Aorta (tissue), 5 donors: Measurements from ENCODE around the gene MSRB3. TPM values are rescaled to one million over a fixed set of nuclear protein-coding genes. Genes with fewer than 3 reads are reported as not detected.

Experiments used
- ATAC-seq: fragments of 200-7000 bp; cut with Tn5 transposase; one replicate; pipeline ENCODE4 v1.9.1; 2022; ENCODE audit warnings: moderate library complexity; ENCODE audit not compliant: low FRiP score
- DNase-seq, 2 donors: peaks; one replicate each; pipeline ENCODE4 v3.0.0-alpha.2; 2020
- H3K27ac ChIP-seq, 2 donors: one replicate each; pipeline ENCODE4 v1.5.1; 2013; ENCODE audit warnings: low read length in 2 of 2, mild to moderate bottlenecking in 2 of 2, moderate library complexity in 2 of 2, control low read depth in 1 of 2, inconsistent platforms in 1 of 2, low read depth in 1 of 2
- H3K27me3 ChIP-seq, 2 donors: one replicate each; pipeline ENCODE4 v1.6.1; 2013; ENCODE audit warnings: control low read depth in 1 of 2, low read length in 1 of 2, mild to moderate bottlenecking in 1 of 2, moderate library complexity in 1 of 2; ENCODE audit not compliant: insufficient read depth in 2 of 2, control insufficient read depth in 1 of 2
- H3K36me3 ChIP-seq, 2 donors: one replicate each; pipeline ENCODE4 v1.6.1; 2013; ENCODE audit warnings: control low read depth in 1 of 2, low read length in 1 of 2, mild to moderate bottlenecking in 1 of 2; ENCODE audit not compliant: insufficient read depth in 2 of 2, control insufficient read depth in 1 of 2
- H3K4me1 ChIP-seq, 2 donors: one replicate each; pipeline ENCODE4 v1.6.1; 2013; ENCODE audit warnings: low read length in 2 of 2, control low read depth in 1 of 2, mild to moderate bottlenecking in 1 of 2, moderate library complexity in 1 of 2; ENCODE audit not compliant: insufficient read depth in 2 of 2, control insufficient read depth in 1 of 2
- H3K4me3 ChIP-seq, 2 donors: one replicate each; pipeline ENCODE4 v1.5.1; 2013; ENCODE audit warnings: low read length in 2 of 2, control low read depth in 1 of 2, mild to moderate bottlenecking in 1 of 2
- H3K9me3 ChIP-seq: one replicate; pipeline ENCODE4 v1.6.1; 2013; ENCODE audit warnings: mild to moderate bottlenecking, low read length; ENCODE audit not compliant: control insufficient read depth
- WGBS, 2 donors: extraction: QIAGEN DNeasy Blood & Tissue Kit; methylation state at CpG; one replicate each; pipeline ENCODE4 v1.1.7; 2013; 5-methylcytosine and 5-hydroxymethylcytosine counted together
- intact Hi-C, 2 donors: fragments of 100-400 bp; cut with DNase I; formaldehyde crosslinking; loops; one replicate each; pipeline versions ENCODE4 v1.14.2 to v1.15.0; 2022
- polyA plus RNA-seq, 2 donors: library from polyadenylated mRNA; stranded (reverse); fragments of 200-250 nt; gene quantifications; one replicate each; pipeline ENCODE4 v1.2.3, GENCODE V29; 2013
- total RNA-seq, 2 donors: library from RNA; stranded (reverse); fragmentation: NEBNext Ultra II Directional; extraction: Animal tissue kit (Norgen Biotek cat#: 25700); gene quantifications; one replicate each; pipeline ENCODE4 v1.2.1, GENCODE V29; 2021
- donor health status: healthy with polysubstance abuse.
- donor health status: Bipolar disorder and iron deficiency.
- donor health status: DM: no; HTN: no; CAD: no.
- donor health status: DM: no; HTN: no; CAD: no.
- donor health status: DM: yes; HTN: yes; CAD: no.

MSRB3 gene
- total and polyA plus RNA-seq, 4 donors, result 119 to 298 (median 225) TPM

DNA sequence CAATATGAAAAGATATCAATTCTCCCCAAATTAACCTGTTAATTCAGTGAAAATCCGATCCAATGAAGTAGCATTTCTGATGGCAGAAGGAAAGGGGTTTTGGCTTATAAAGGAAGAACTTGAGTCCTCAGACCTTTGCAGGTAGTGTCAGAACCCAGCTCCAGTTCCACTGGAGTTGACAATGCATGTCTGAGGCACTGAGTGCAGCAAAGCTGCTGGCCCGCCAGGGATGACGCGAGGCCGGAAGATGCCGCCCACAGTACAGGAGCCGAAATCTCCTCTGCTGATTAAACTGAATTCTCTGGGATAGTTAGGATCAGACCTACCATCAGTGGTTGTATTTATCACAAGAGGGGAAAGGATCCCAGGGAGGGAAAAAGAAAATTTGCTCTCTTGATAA is 220.7 kb downstream of the MSRB3 start:
- Histone ChIP-seq H3K9me3 (no peaks in the 10 kb centered on the region), H3K27me3 (no peaks in the 10 kb centered on the region), H3K36me3 (no peaks in the 10 kb centered on the region), H3K4me3 (no peak overlapping the region), H3K27ac (no peak overlapping the region), H3K4me1 (peaks cover 0 to 5% of the 10 kb centered on the region in 2 donors)
- ATAC-seq (no peak), DNase-seq (no peak)
- intact Hi-C loops, result loop anchor here in 1 of 2 donors (10.0 kb wide), 1 partner anchor 554 kb away; no protein-coding TSS in a partner anchor
- WGBS, 2 donors, result 97 to 98% methylated on average over 7 of the region's 7 CpGs

DNA sequence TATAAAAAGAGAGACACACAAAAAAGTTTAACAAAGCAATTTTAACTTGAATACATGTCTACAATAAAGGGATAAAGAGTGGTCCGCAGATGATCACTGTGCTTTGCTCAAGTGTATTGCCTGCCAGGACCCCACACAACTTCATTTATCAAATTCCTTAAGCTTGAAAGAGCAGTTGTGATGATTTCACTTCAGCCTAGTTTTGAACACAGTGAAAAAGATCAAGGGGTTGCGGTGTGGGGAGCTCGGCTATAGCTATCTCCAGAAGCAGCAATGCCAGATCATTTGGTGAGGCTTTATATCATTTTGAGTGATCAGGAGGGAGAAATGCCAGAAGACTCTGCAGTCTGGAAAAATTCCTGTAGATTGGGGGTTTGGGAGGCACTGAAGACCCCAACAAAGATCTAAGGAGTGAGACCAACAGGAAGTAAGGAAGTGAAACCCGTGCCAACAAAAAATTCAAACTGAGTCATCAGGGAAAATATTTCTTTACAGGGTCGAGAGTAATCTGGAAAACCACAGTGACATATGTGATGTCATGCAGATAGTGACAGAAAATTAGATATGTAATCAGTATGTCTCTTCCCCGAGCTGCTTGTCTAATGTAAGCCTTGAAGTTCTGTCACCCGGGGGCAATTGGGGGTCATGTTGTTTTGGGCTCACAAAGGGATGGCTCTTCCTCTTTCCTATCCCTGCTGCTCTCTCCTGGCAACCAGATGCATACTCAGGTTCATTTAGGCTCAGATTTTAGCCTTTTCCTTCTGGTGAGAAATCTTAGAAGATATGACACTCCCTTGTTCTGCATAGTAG is 221.8 kb downstream of the MSRB3 start:
- intact Hi-C loops, result no loop called here
- Histone ChIP-seq H3K9me3 (no peaks in the 10 kb centered on the region), H3K27me3 (no peaks in the 10 kb centered on the region), H3K27ac (no peak overlapping the region), H3K4me1 (peaks cover 0 to 5% of the 10 kb centered on the region in 2 donors), H3K36me3 (no peaks in the 10 kb centered on the region), H3K4me3 (no peak overlapping the region)
- ATAC-seq, result no peak
- WGBS, 2 donors, result 45 to 47% methylated on average over 7 of the region's 7 CpGs
- no peak for DNase-seq

DNA sequence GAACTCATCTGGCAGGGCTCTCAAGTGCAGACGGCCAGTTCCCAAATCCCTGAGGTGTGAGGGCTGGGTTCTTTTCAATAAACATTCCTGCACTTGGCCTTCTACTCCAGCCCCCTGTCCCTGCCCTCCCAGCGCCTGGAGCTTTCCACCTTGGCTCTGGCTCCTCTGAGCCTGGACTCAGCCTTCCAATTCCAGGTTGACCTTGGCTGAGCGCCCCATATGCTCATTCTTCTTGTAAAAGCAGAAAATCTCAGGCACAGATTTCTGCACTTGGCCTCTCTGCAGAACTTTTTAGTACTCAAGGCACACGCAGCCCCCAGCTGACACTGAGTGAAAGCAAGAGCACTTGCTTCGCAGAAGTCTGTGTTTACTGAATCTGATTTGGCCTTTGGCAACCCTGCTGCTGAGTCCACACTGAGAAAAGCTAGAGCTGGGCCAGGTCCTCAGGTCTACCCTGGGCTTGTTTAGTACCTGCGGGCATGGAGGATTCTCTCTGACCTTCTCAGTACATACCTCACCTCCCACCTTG is 222.7 kb downstream of the MSRB3 start:
- peaks cover 0 to 5% of the 10 kb centered on the region in 2 donors for H3K4me1 ChIP-seq
- no peak overlapping the region for H3K4me3 ChIP-seq
- WGBS, 2 donors, result 2 to 6% methylated on average over 6 of the region's 6 CpGs
- intact Hi-C loops, result no loop called here
- H3K27ac ChIP-seq, result no peak overlapping the region
- ATAC-seq, result peak; percentile 73
- peak; percentile 79 to 87 for DNase-seq
- H3K9me3 ChIP-seq, result no peaks in the 10 kb centered on the region
- H3K27me3 ChIP-seq, result no peaks in the 10 kb centered on the region
- H3K36me3 ChIP-seq, result no peaks in the 10 kb centered on the region

DNA sequence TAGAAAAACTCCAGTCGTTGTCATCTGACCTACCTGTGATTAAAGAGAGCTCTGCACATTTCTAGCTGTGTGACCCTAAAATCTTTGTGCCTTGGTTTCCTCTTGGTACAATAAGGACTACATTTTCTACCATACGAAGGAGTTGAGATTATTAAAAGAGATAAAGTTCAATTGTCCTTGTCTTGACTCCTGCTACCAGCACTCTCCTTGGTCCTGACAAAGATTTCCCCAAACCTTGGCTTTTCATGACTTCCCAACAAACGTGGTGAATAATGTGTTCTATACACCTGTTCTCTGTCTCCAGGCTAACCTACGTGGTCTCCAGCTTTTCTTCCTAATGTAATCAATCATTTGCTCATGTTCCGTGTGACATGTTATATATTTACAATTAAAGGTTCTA is 223.5 kb downstream of the MSRB3 start:
- ATAC-seq (no peak), DNase-seq (no peak)
- H3K9me3 ChIP-seq, result no peaks in the 10 kb centered on the region
- peaks cover 0 to 5% of the 10 kb centered on the region in 2 donors for H3K4me1 ChIP-seq
- intact Hi-C loops, result no loop called here
- no peak overlapping the region for H3K4me3 ChIP-seq
- H3K36me3 ChIP-seq, result no peaks in the 10 kb centered on the region
- no peaks in the 10 kb centered on the region for H3K27me3 ChIP-seq
- WGBS, 2 donors, result 71 to 76% methylated on average over 5 of the region's 5 CpGs
- no peak overlapping the region for H3K27ac ChIP-seq

DNA sequence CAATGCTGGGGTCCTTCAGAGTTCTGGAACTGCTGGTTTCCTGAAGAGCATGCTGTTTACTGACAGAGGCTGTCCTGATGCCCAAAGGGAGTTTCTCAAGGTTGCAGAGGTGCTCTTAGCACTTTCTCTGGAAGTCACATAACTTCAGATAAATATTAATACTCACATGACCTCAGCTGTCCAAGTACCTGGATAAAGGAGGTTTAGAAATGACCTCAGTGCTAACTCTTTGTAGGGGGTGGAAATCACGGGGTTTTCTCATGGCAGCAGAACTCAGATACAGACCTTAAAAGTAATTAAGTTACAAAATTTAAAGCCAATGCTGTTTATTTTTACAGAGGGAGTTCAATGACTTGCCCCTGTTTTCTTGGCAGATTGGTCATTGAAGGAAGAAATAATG is 225.9 kb downstream of the MSRB3 start:
- H3K4me3 ChIP-seq, result no peak overlapping the region
- peaks cover 0 to 5% of the 10 kb centered on the region in 2 donors for H3K4me1 ChIP-seq
- 96 to 97% methylated on average over 1 of the region's 1 CpG for WGBS, 2 donors
- no peaks in the 10 kb centered on the region for H3K9me3 ChIP-seq
- H3K36me3 ChIP-seq, result no peaks in the 10 kb centered on the region
- intact Hi-C loops, result no loop called here
- DNase-seq, result no peak
- ATAC-seq, result no peak
- no peak overlapping the region for H3K27ac ChIP-seq
- H3K27me3 ChIP-seq, result no peaks in the 10 kb centered on the region

DNA sequence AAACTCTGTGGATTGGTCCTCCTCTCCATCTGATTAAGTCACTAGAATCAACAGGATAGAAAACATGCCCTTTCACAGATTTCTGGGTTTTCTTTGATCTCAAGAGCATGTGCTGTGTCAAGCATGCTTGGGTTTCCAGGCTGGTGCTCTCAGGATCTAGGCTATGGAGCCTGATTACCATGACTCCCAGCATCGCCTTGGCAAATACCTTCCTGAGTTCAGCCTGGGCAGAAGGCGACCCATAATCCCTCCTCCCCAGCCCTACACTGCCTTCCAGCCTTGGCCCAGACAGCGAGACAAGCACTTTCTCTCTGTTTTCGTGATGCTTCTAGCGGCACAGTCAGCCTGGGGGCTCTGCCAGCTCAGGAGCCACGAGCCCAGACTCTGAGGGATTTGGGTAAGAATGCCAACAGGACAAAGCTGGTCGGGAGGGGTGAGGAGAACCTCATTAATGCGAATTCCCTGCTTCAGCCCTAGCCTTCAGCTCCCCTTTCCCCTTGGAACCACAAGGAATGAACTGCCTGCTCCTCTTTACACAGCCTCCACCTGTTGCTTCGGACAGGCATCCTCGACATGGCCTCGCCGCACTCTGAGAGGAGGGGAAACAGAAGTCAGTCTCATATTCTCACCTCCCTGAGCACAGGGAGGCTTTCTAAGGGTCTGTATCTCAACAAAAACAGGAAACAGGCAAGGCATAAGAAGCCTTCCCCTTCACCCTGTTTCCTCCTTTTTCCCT is 227.1 kb downstream of the MSRB3 start:
- intact Hi-C loops, result no loop called here
- 49 to 52% methylated on average over 12 of the region's 12 CpGs for WGBS, 2 donors

DNA sequence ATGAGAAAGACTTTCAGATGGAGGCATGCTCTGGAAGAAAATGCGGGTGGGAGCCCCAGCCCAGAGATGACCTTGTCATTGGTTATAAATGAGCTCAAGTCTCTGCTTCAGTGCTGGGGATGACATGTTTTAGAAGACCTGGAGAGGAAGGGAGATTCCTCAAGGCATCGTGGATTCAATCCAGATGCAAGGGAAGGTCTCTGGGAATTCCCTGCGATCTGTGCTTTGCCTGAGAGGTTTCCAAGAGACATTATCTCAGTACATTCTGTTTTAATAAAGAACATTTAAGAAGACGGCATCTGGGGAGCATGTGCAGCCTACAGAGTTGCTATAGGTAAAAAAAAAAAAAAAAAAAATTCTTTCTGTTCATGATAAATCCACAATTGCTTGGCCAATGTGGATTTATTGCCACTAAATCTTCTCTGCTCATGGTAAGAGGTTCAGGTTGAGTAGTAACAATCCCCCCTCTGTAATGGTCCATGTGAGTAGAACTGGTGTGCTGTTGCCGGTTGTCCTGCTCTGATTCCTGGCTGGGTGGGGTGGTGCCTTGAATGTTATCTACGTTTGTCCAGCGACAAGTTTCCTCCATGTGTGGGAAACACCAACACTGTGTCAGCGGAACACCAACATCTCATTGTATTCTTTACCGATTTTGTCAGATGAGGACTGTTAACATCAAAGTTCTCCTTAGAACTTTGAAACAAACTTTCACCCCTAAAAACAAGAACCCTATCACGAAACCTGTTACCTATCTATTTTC is 230.0 kb downstream of the MSRB3 start:
- intact Hi-C loops, result no loop called here
- H3K9me3 ChIP-seq, result no peaks in the 10 kb centered on the region
- H3K27me3 ChIP-seq, result no peaks in the 10 kb centered on the region
- WGBS, 2 donors, result 91 to 92% methylated on average over 10 of the region's 10 CpGs
- H3K4me3 ChIP-seq, result no peak overlapping the region
- ATAC-seq, result no peak
- H3K27ac ChIP-seq, result no peak overlapping the region
- no peak for DNase-seq
- no peaks in the 10 kb centered on the region for H3K4me1 ChIP-seq
- H3K36me3 ChIP-seq, result no peaks in the 10 kb centered on the region

More for the DNA sequence above, 227.1 kb downstream of the MSRB3 start:
- no peaks in the 10 kb centered on the region for H3K27me3 ChIP-seq
- no peak for ATAC-seq
- no peaks in the 10 kb centered on the region for H3K9me3 ChIP-seq
- H3K4me3 ChIP-seq, result no peak overlapping the region
- no peak for DNase-seq
- no peaks in the 10 kb centered on the region for H3K36me3 ChIP-seq
- H3K4me1 ChIP-seq, result no peaks in the 10 kb centered on the region
- no peak overlapping the region for H3K27ac ChIP-seq

DNA sequence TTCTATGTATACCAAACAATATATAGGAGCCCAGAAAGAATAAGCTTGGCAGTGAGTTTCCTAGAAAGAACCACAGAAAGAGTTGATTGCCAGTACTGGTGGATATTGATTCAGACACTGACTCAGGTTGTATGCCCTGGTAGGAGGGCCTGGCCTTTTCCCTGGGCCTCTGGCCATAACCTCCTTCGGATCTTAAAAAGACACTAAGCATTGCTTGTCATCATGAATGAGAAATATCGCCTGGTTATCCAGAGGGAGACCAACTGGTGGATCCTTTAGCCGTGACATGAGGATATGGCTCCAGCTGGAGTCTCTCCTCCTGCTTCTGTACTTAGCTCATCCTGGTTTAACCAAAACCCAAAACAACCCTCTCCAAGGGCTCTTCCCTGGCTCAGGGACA is 231.5 kb downstream of the MSRB3 start:
- Histone ChIP-seq H3K9me3 (no peaks in the 10 kb centered on the region), H3K27ac (no peak overlapping the region), H3K36me3 (no peaks in the 10 kb centered on the region), H3K4me1 (no peaks in the 10 kb centered on the region), H3K4me3 (no peak overlapping the region), H3K27me3 (no peaks in the 10 kb centered on the region)
- no peak for ATAC-seq
- intact Hi-C loops, result no loop called here
- DNase-seq, result no peak
- WGBS, 2 donors, result 91 to 94% methylated on average over 3 of the region's 3 CpGs
